Glomerular visceral epithelial cell (primary cell): Measurements from ENCODE around the gene PSMB3.

Experiments
- DNase-seq: peaks from one replicate; pipeline ENCODE4 v3.0.0-alpha.2; 2016; ENCODE audit errors: extremely low spot score

PSMB3 gene

DNA sequence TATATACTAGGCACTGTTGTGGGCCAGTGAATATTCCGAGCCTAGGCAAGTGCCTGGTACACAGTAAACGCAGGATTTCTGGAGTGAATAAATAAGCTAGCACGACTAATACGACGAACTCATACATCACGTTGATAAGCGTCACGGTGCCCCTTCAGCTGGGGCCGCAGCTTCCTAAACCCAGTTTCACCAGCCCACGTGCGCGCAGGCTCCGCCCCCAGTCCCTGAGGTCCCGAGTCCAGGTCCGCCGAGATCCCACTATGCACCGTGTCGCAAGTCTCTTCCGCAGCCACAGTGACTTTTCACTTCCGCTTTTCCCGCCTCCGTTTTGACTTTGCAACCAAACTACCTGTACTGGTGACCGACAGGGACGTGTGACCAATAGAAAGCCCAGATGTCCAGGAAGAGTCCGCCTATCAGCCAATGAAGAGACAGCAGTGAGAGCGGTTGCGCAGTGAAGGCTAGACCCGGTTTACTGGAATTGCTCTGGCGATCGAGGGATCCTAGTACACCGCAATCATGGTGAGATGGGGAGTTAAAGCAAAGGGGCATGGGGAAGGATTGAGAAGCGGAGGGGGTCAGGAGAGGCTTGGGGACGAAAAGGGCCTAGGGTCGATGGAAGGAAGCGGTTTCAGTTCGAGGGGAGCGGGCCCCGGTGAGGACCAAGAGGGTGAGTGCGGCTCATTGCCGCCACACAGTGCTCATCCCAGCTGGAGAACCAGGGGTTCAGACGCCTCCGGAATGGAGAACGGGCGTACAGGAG, at the start of gene PSMB3:
TSS of gene PSMB3 (plus strand) at position 434 of the 763 bp plus-strand sequence. CDS start at position 520, 86 bp downstream.
- DNase-seq = peak; percentile 99

DNA sequence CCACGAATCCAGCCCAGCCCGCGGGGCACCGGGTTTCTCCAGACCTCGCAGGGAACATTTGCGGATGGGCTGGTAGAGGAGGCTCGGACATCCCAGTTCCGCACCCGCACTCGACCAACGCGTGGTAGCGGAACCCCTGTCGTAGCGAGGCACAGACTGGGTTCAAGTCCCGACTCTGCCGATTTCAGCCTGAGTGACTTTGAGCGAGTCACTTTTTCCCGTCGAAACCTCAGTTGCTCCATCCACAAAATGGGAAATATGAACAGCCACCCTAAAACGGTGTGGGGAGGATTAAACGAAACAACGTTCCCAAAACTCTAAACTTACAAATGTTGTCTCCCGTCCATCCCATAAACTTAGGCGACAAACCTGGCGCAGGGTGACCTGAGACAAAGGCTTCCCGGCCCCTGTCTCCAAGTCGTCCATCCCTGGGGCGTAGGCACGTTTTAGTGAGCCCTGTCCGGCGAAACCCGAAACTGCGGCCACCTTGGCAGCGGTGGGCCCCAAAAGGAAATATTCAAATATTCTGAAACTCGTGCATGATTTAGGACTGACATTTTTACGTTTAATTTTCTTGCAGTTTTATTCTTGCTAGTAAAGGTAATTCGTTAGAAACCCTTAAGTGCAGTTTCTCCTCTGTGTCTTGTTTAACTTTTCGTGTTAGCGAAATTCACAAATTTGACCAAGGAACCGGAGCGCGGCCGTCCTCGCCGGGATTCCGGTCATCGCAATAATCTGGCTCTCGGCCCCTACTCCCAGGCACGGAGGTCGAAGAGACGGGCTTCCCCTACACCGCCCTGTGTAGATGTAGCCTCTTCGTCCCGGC, 49.4 kb upstream of the PSMB3 start:
- no peak for DNase-seq

DNA sequence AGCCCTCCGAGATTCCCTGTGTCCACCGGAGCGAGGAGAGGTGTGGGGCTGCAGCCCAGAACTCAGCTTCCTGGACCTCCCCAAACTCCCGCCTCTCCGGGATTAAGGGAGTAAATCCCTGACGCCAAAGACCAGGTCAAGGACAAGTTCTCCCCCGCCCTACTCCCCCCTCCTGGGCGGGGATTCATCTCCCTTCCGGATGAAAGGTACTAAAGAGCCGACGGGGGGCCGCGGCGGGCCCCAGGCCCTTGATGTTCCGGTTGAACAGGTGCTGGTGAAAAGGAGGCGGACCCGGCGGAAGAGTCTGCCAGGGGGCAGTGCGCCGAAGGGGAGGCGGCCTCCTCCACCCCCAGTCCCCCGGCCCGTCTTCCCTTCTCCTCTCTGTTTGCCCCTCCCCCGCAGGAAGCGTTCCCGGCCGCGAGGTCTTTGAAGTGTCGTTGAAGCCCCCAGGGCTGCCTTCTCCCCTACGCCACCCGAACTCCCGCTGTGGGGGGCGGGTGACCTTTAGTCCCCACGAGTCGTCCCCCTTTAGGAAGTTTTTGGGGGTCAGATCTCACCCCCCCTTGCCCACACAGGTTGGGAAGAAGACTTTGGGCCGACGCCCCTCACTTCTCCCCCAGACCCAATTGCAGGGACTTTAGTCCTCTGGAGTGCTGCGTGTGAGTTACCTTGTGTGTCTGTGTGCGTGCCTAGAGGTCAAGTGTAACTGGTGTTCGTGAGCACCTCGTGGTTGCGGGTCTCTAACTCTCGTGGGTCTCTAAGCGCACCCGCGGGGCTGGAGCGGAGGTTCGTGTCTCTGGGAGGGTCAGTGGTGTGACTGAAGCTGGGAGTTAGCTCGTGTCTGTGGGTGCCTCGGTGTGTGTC, 48.6 kb upstream of the PSMB3 start:
- peak; percentile 84 for DNase-seq

DNA sequence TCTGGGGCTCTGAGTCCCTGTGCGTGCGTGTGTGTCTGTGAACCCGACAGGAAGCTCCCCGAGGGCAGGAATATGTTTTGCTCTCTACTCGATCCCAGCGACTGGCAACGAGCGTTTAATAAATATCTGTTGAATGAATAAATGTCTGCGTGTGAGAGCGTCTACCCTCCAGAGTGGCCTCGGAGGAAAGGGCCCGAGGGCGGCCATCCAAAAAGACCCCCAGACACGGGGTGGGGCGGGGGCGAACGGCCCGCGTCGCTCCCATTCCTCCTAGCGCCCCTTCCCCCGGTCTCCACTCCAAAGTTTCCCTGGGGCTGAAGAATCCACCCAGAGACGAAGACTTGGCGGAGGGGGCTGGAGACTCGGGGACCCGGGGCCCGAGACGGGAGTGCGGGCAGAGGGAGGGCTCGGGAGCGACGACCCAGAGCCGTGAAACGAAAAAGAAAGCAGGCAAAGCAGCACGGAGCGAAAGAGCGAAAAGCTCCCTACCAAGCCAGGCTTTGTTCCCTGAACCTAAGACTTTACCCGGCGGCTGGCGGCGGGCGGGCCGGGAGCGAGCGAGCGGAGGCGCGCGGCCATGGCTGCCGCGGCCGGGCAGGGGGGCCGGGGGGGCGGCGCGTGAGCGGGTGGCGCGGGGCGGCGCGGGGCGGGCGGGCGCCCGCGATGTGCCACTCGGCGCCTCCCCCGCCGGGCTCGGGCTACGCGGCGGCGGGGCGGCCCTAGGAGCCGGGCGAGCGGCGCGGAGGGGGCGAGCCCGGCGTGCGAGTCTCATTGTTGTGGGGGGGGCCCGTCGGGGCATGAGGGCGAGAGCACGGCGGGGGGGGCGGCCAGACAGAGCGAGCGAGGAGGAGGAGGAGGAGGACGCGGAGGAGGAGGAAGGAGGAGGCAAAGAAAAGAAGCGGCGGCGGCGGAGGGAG, 47.7 kb upstream of the PSMB3 start, which contains the start of gene MLLT6:
TSS of gene MLLT6 (plus strand) at position 668 of the 917 bp plus-strand sequence. CDS start 360 bp downstream, outside the sequence.
- peak; percentile 83 for DNase-seq

DNA sequence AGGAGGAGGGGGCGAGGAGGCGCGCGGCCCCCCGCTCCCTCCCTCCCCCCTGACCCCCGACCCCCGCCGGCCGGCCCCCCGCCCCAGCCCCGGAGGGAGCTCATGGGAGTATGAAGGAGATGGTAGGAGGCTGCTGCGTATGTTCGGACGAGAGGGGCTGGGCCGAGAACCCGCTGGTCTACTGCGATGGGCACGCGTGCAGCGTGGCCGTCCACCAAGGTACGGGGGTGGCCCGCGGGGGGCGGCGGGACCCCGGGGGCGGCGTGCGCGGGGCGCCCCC, 47.1 kb upstream of the PSMB3 start:
- DNase-seq = no peak

DNA sequence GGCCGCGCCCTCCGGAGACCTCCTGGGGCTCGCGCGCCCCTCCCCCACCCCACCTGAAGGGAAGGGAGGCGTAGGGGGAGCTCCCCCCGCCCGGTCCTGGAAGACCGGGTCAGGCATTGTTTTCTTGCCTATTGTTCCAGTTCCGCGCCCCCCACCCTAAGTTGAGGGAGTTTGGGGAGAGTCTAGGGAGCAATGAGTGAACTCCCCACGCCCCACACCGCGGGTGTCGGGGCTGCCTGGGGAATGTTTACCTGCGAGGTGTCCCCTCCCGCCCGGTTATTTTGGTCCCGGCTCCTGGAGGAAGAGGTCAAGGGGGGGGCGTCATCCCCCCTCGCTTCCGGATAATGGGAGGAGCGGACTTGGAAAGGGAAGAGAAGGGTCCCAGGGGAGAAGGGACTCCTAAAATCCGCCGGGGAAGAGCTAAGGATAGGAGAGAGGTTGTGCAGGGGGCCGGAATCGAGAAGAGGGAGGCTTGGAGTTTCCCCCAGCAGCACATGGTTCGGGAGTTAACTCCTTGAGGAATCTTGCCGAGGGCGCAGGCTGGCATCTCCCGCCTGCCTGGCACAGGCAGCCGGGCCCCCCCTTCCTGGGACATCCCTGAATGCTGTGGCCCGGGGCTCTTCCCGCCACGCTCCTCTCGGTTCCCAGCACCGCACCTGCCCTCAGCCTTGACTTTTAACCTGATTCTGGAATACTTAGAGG, 46.6 kb upstream of the PSMB3 start:
- peak; percentile 46 for DNase-seq

DNA sequence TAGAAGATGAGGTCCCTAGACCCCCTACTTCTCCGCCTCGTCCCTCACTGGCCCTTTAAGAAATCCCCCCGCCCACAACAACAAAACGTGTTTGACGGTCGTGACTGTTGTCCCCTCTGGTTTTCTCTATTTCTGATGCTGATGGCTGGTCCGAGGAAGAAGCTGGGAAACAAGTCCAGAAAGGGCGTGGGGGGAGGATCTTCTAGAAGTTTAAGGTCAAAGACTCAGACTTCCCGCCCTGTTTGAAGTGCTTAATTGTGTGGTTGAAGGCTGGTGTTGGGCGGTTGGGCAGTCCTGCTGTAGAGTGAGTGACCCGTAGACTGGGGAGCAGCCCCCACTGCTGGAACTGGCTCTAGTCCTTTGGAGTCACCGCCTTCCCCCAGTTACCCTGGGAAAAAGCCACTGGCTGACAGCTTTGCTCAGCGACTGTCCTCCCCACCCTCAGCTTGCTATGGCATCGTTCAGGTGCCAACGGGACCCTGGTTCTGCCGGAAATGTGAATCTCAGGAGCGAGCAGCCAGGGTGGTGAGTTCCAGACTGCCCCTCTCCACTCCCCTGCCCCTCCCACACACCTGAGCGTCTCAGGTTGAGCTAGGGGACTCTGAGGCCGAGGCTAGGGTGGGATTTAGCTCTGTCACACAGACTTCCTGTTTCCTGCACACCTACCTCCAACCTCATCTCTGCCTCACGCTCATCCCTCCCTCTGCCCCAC, 45.9 kb upstream of the PSMB3 start:
- DNase-seq = no peak

DNA sequence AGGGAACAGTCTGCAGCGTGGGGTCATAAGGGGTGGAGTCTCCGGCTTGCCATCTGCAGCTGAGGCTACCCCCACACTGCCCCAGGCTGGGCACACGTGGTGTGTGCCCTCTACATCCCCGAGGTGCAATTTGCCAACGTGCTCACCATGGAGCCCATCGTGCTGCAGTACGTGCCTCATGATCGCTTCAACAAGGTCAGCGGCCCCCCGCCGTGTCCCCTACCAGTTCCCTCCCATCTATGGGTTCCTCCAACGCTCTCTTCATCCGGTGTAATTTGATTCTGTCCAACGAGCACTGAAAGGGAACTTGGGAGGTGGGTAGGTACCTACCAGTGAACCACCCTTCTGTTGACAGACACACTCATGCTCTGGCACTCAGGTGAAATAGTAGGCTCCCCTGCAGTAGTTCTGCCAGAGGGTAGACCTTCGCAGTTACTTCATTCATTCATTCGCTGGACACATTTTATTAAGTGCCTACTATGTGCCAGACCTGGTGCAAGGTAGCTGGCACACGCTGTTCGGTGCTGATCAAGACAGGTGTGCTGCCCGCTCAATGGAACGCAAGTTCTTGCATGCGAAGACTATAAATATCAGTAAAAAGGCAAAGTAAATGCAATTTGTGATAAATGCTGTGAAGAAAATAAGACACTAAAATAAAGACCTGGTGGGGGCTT, 44.7 kb upstream of the PSMB3 start:
- no peak for DNase-seq

DNA sequence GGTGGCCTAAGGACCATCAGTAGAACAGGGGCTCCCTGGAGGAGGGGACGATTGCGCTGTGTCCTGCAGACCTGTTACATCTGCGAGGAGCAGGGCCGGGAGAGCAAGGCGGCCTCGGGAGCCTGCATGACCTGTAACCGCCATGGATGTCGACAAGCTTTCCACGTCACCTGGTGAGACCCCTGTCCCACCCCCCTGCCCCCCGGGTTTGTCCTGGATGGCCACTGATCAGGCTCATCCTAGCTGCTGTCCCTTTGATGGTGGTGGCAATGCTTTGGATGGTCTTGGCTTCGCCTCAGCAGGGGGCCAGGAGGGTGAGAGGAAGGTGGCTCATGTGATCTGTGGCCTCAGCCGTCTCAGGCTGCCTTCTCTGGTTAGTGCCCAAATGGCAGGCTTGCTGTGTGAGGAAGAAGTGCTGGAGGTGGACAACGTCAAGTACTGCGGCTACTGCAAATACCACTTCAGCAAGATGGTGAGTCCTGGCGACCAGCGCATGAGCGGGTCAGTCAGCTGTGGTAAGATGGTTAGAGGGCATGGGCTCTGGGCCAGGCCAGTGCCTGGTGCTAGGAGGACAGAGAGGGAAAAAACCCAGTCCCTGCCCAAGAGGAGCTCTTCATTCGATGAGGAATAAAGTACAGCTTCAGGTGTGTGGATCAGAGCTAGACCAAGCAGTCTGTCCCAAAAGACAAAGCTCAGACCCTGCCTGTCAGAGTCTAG, 43.3 kb upstream of the PSMB3 start:
- DNase-seq = no peak

DNA sequence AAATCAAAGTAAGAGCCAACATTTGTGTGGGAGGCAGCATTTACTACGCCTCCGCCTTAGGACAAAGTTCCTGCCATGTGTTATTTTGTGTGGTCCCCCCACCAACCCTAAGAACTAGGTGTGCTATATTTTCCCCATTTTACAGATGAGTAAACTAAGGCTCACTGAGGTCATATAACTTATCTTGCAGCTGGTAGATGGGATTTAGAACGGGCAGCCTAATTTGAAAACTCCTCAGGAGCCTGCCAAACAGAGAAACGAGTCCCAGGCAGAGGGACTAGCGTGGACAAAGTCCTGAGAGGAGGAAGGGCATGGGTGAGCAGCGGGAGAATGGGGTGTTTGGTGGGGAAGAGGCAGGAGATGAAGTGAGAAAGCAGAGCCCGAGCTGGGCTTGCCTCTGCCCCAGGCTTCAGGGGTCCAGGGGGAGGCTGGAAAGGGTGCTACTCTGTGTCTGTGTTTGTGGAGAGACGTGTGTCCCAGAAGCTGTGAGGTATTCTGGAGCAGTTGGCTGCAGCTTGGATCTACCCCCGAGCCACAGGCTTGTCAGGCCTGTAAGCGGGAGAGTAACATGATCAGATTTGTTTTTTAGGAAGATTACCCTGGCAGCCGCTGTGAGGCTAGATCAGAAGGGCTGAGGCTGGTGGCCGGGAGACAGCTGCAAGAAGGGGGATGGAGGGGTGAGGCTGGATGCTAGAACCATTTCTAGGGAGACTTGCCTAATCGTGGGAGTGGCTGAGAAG, 42.5 kb upstream of the PSMB3 start:
- DNase-seq = no peak

DNA sequence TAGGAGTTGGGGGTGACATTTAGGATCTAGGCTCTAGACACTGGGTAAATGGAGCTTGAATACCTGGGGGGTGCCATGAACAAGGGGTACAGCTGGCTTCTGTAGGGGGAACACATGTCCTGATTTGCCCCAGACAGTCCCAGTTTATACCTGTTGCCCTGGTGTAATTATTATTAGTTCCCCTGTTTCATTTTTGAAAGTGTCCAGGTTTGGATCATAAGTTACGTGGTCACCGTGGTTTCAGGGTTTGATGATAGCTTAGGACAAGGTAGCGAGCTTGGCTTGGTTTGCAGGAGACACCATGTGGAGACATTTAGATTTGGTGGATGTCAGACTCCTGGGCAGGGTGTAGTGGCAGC, 42.0 kb upstream of the PSMB3 start:
- no peak for DNase-seq

DNA sequence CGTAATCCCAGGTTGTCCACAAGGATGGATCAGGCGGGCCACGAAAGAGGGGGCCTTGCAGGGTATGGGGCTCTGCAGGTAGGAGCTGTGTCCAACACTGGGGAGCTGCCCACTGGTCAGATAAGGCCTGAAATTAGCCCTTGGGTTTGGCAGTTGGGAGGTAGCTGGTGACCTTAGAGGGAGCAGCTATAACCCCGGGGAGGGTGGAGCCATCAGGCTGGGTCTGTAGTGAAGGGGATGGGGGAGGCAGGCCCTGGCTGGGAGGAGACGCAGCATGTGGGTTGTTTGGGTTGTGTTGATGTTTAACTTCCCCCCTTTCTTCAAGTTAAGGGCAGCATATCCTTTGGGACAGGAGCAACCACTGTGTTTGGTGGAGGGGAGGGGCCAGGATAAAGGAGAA, 41.6 kb upstream of the PSMB3 start:
- no peak for DNase-seq

DNA sequence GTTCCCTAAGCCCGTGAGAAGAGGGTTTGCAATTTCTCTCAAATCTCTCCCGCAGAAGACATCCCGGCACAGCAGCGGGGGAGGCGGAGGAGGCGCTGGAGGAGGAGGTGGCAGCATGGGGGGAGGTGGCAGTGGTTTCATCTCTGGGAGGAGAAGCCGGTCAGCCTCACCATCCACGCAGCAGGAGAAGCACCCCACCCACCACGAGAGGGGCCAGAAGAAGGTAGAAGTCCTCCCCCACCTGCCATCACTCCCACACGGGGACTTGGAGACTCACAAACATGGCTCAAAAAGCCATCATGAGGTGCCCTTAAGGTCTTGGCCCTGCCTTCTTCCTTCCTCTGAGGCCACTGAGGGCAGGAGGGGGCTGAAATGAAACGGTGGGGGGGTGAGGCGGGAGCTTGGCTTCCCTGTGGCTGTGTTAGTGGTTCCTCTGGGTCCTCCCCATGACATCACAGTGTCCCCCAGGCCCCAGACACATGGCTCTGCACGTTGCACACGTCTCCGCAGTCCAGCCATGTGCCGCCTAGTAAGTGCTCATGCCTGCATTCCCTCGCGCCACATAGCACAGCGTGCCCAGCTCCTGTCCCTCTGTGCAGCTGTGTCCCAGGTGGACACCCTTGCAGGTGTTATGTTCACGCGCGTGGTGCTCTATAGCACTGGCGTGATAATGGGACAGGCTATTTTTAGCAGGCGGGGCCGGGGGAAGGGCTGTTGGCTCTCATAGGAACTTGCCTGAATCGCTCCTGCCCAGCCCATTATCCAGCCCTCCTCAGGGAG, 40.6 kb upstream of the PSMB3 start:
- no peak for DNase-seq

DNA sequence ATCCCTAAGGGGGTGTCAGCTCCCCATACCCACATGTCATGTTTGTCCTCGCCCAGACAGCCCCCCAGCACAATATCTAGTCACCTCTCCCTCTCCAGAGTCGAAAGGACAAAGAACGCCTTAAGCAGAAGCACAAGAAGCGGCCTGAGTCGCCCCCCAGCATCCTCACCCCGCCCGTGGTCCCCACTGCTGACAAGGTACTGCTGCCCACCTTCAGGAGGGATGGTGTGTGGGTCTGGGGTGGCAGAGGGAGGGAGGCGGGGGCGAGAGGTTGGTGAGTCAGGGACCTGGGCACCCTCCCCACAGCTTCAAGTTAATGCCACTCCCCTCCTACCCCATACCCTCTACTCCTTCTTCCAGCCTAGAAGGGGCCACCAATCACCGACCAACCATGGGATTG, 39.9 kb upstream of the PSMB3 start:
- DNase-seq = no peak

DNA sequence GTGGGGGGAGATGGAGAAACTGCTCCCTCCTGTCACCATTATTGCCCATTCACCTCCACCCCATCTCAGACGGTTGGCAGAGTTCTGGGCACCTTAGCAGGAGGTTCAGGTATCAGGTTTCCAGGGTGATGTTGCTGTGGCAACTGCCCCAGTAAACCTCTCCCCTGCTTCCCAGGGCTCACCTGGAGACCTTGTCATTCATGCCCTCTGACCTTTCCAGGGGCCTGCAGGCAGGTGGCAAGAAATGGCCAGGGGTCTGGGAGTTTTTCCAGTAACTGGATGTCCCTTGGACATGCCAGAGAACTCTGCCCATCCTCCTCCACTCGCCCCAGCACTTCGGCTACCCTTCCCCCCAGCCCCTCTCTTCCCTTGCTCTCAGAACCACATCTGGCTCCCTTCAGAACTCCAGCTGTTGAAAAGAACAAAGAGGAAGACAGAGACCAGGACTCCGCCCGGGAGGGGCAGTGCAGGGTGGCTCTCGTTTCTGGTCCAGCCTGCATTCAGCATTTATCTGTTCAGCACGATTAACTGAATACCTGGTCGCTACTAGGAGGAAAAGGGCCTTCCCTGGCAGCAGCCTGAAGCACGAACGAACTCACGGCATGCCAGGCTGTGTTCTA, 39.0 kb upstream of the PSMB3 start:
- DNase-seq = no peak

DNA sequence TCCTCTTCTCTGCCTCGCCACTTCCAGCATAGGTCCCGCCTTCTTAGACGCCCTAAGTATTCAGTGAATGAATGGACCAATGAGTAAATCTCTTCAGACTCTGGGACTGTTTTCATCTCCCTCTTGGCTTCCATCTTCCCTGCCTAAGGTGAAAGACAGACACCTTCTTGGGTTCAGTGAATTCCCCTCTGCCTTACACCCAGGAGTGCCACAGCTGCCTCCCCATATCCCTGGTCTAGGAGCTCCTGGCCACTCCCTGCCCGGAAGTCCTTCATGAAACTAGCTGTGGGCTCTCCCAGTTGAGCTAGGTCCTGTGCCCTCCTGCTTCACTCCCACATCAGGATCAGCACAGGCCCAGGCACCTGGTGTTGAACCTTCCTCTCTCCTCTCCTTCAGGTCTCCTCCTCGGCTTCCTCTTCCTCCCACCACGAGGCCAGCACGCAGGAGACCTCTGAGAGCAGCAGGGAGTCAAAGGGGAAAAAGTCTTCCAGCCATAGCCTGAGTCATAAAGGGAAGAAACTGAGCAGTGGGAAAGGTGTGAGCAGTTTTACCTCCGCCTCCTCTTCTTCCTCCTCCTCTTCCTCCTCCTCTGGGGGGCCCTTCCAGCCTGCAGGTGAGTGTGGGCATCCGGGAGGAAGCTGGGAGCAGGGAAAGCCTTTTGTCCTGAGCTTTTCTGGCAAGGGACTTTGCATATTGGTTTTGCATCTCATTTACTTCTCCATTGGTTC, 37.2 kb upstream of the PSMB3 start:
- DNase-seq = no peak
